SU-DHL-6 (cell line): Measurements from ENCODE around the gene KCNN2.

ENCODE experiments used
- H2AFZ ChIP-seq: fragments of 200-600 bp; sonication (generic); 2 replicates; pipeline ENCODE4 v1.6.1; 2014; ENCODE audit warnings: low read depth, mild to moderate bottlenecking, moderate library complexity, mixed read lengths, antibody characterized with exemption, low read length; ENCODE audit not compliant: severe bottlenecking
- H3F3A ChIP-seq: fragments of 200-600 bp; shearing (Covaris generic); 2 replicates; pipeline ENCODE4 v1.6.0; 2016; ENCODE audit warnings: antibody characterized with exemption, mild to moderate bottlenecking; ENCODE audit not compliant: insufficient read depth
- H3K27ac ChIP-seq: fragments of 200-600 bp; sonication (generic); 2 replicates; pipeline ENCODE4 v1.5.1; 2016; ENCODE audit warnings: low read depth, mild to moderate bottlenecking, low read length, moderate library complexity, mixed read lengths
- H3K27me3 ChIP-seq: fragments of 200-600 bp; sonication (generic), shearing (Covaris generic); 2 replicates; pipeline ENCODE4 v1.6.0; 2014; ENCODE audit warnings: mild to moderate bottlenecking, low read length
- H3K36me3 ChIP-seq: fragments of 200-600 bp; sonication (generic); 2 replicates; pipeline ENCODE4 v1.6.1; 2014; ENCODE audit warnings: mild to moderate bottlenecking, low read length, mixed read lengths
- H3K4me2 ChIP-seq: fragments of 300-600, 200-600 bp; shearing (Covaris generic), sonication (generic); 2 replicates; pipeline ENCODE4 v1.6.0; 2014; ENCODE audit warnings: low read length, low read depth, mild to moderate bottlenecking; ENCODE audit not compliant: poor library complexity, severe bottlenecking
- H3K4me3 ChIP-seq: fragments of 200-600 bp; sonication (generic); 2 replicates; pipeline ENCODE4 v1.5.1; 2014; ENCODE audit warnings: antibody characterized with exemption, low read length, mild to moderate bottlenecking, mixed read lengths; ENCODE audit not compliant: insufficient read depth, poor library complexity, severe bottlenecking
- H3K79me2 ChIP-seq: fragments of 200-600 bp; sonication (generic); 2 replicates; pipeline ENCODE4 v1.6.1; 2014; ENCODE audit warnings: mild to moderate bottlenecking, low read length, moderate library complexity; ENCODE audit not compliant: insufficient read depth
- H3K9ac ChIP-seq: fragments of 200-600 bp; sonication (generic); 2 replicates; pipeline ENCODE4 v1.7.0; 2014; ENCODE audit warnings: mild to moderate bottlenecking, low read length
- H3K9me2 ChIP-seq: fragments of 200-600 bp; sonication (generic); replicated peaks from 2 replicates; pipeline ENCODE4 v1.6.1; 2014; ENCODE audit warnings: low read length; ENCODE audit not compliant: insufficient read depth
- H3K9me3 ChIP-seq: fragments of 200-600 bp; sonication (generic); 2 replicates; pipeline ENCODE4 v1.6.1; 2014; ENCODE audit warnings: low read length, mixed read lengths; ENCODE audit not compliant: insufficient read depth
- H4K20me1 ChIP-seq: fragments of 200-600 bp; sonication (generic); 2 replicates; pipeline ENCODE4 v1.6.1; 2014; ENCODE audit warnings: low read depth, mild to moderate bottlenecking, antibody characterized with exemption, low read length, moderate library complexity, mixed read lengths
- EZH2phosphoT487 ChIP-seq: fragments of 200-600 bp; sonication (generic), shearing (Covaris generic); conservative IDR thresholded peaks from 2 replicates; pipeline ENCODE4 v1.6.1; 2018; ENCODE audit warnings: mild to moderate bottlenecking, antibody characterized with exemption, low read length, moderate library complexity, mixed read lengths
- TF ChIP-seq, protein P1 (sequence below): fragments of 200-600 bp; sonication (generic); IDR thresholded peaks from one replicate; pipeline ENCODE4 v1.5.1; 2017; ENCODE audit warnings: antibody characterized with exemption, mild to moderate bottlenecking, low read length, moderate library complexity; ENCODE audit not compliant: insufficient read depth, poor library complexity, severe bottlenecking

The KCNN2 gene

GRCh38 chr5:114319821-114320220 lies 42.0 kb upstream of the KCNN2 start:
- H3F3A ChIP-seq: no peaks in the 10 kb centered on the region
- H3K36me3 ChIP-seq: no peaks in the 10 kb centered on the region
- H3K9me2 ChIP-seq: no peaks in the 10 kb centered on the region

GRCh38 chr5:114324282-114324681 lies 37.6 kb upstream of the KCNN2 start:
- Histone ChIP-seq H3K27me3 (no peaks in the 10 kb centered on the region), H3K36me3 (no peaks in the 10 kb centered on the region), H3K4me3 (no peak overlapping the region), H3K9me3 (no peaks in the 10 kb centered on the region), H3K79me2 (no peaks in the 10 kb centered on the region), H3F3A (no peaks in the 10 kb centered on the region), H2AFZ (no peak overlapping the region), H3K27ac (no peak overlapping the region), H3K9ac (no peak overlapping the region), H4K20me1 (no peaks in the 10 kb centered on the region), H3K4me2 (no peak overlapping the region), H3K9me2 (no peaks in the 10 kb centered on the region)
- TF ChIP-seq EZH2phosphoT487: no peak
- TF ChIP-seq, protein P1, sequence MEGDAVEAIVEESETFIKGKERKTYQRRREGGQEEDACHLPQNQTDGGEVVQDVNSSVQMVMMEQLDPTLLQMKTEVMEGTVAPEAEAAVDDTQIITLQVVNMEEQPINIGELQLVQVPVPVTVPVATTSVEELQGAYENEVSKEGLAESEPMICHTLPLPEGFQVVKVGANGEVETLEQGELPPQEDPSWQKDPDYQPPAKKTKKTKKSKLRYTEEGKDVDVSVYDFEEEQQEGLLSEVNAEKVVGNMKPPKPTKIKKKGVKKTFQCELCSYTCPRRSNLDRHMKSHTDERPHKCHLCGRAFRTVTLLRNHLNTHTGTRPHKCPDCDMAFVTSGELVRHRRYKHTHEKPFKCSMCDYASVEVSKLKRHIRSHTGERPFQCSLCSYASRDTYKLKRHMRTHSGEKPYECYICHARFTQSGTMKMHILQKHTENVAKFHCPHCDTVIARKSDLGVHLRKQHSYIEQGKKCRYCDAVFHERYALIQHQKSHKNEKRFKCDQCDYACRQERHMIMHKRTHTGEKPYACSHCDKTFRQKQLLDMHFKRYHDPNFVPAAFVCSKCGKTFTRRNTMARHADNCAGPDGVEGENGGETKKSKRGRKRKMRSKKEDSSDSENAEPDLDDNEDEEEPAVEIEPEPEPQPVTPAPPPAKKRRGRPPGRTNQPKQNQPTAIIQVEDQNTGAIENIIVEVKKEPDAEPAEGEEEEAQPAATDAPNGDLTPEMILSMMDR: no peak

More at GRCh38 chr5:114319821-114320220, 42.0 kb upstream of the KCNN2 start:
- no peak overlapping the region for H3K4me3 ChIP-seq
- H3K9me3 ChIP-seq: no peaks in the 10 kb centered on the region
- TF ChIP-seq, protein P1: no peak
- TF ChIP-seq EZH2phosphoT487: no peak
- no peak overlapping the region for H3K27ac ChIP-seq
- H3K79me2 ChIP-seq: no peaks in the 10 kb centered on the region
- no peak overlapping the region for H3K9ac ChIP-seq
- no peaks in the 10 kb centered on the region for H3K27me3 ChIP-seq
- H3K4me2 ChIP-seq: no peak overlapping the region
- H2AFZ ChIP-seq: no peak overlapping the region
- no peaks in the 10 kb centered on the region for H4K20me1 ChIP-seq

DNA sequence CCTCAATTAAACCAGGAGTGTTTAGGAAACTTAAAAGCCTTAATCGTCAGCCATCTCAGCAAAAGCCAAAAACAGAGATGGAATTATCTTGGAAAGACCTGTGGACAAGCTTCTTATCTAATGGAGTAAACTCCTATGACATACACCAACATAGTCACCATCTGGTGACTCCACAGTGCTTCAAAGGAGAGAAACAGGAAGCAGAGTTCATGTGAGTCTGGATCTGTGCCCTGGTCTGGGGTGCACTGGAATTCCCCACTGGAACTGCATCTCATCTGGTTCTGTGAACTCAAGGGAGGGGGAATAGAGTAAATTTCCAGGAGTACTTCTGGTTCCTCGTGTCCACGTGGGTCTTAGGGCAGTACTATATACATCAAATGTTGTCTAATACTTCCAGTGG lies 36.3 kb upstream of the KCNN2 start:
- no peaks in the 10 kb centered on the region for H3K79me2 ChIP-seq
- no peaks in the 10 kb centered on the region for H3K9me3 ChIP-seq
- H3K4me2 ChIP-seq: no peak overlapping the region
- TF ChIP-seq, protein P1: no peak
- TF ChIP-seq EZH2phosphoT487: no peak
- H3F3A ChIP-seq: no peaks in the 10 kb centered on the region
- no peak overlapping the region for H2AFZ ChIP-seq
- no peak overlapping the region for H3K9ac ChIP-seq
- no peaks in the 10 kb centered on the region for H3K36me3 ChIP-seq
- no peaks in the 10 kb centered on the region for H3K9me2 ChIP-seq
- no peaks in the 10 kb centered on the region for H4K20me1 ChIP-seq
- no peak overlapping the region for H3K27ac ChIP-seq
- H3K4me3 ChIP-seq: no peak overlapping the region
- H3K27me3 ChIP-seq: no peaks in the 10 kb centered on the region
